NCI-H2029 (cell line): ENCODE results near the gene CYP26C1.

Source experiments
- DNase-seq: peaks from one replicate; lab custom pipeline; 2025; lab: John Stamatoyannopoulos, UW

The CYP26C1 gene

DNA sequence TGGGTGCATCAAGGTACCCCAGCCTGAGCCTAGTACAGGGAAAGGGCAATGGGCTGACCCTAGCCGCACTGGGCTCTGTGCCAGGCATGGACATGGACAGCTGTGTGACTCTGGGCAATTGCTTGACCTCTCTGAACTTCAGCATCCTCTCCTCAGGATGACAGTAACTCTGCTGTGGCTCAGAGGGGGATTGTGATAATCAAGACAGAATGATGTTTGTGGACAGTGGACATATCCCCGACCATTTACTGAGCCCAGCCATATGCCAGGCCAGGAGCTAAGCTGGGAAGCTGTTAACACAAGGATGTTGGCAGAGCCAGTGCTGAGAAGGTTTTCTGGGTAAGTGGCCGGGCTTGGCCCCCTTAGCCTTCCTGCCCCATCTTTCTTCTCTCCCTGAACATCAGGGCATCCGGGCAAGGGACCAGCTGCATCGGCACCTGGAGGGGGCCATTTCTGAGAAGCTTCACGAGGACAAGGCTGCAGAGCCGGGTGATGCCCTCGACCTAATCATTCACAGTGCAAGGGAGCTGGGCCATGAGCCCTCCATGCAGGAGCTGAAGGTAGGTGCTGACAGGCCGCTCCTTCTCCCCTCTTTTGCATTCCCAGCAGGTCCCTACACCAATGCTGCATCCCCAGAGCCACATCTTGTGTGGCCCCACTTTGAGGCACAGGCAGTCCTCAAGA is 3.5 kb downstream of the CYP26C1 start:
- DNase-seq, result no peak

GRCh38 chr10:93064874-93065660 is 4.5 kb downstream of the CYP26C1 start:
- DNase-seq, result no peak

DNA sequence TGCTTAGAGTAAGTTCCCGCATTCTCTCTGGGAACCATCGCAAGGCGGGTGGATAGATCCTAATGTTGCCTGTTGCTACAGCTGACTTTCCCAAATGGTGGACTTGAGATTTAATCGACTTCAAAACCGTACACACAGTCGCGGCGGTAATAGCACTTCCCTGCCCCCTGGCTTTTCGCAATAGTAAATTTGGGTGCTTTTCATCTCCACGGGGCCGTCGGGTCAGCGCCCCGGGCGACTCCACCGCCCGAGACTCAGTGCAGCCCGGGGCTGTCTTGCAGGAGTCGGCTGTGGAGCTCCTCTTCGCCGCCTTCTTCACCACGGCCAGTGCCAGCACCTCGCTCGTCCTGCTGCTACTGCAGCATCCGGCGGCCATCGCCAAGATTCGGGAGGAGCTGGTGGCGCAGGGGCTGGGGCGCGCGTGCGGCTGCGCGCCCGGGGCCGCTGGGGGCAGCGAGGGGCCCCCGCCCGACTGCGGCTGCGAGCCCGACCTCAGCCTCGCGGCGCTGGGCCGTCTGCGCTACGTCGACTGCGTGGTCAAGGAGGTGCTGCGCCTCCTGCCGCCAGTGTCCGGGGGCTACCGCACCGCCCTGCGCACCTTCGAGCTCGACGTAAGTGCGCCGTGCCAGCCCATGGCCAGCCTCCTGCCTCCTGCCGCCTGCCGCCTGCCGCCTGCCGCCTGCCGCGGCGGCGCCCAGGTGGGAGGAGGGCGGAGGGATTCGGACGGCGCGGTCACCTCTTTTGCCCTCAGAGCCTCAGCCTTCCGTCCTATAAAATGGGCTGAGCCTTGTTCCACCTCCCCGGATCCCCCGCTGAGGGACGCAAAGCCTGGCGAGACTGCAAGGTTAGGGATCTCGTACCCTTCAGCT is 5.3 kb downstream of the CYP26C1 start:
- DNase-seq, result no peak

GRCh38 chr10:93066544-93066913 is 5.9 kb downstream of the CYP26C1 start:
- no peak for DNase-seq

DNA sequence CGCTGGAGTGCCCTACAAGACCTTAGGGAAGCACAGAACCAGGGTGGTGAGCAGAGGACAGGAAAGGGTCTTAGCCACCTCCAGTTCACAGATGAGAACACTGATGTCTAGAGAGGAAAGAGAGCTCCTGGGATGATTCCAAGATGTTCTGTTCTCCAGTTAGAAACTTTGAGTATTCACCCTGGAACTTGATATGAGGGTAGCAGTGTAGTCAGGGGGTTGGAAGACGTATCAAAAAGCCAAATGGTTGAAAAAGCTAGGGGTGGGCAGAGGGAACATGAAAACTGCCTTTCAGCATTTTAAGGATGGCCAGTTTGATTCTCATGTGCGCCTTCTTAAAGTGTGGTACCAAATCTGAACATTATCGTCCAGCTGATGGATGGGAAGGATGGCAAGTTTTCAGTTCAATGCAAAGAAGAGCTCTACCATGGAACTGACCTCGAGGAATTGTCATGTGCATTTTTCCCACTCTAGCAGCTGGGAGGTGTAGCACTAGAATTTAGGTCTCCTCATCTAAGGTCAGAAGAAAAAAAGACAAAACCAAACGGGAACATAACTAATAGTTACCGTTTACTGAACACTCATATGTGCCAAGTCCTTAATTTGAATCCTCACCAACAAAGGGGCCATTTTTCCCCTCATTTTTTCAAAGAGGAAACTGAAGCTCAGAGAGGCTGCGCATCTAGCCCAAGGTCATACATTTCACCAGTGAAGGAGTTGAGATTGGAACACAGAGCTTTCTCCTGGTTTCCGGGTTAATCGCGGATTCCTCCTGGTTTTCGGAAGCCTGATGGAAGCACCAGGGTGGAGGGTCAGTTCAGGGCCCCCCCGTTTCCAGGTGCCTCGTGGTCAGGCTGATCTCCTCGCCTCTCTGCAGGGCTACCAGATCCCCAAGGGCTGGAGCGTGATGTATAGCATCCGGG is 7.1 kb downstream of the CYP26C1 start:
- no peak for DNase-seq

DNA sequence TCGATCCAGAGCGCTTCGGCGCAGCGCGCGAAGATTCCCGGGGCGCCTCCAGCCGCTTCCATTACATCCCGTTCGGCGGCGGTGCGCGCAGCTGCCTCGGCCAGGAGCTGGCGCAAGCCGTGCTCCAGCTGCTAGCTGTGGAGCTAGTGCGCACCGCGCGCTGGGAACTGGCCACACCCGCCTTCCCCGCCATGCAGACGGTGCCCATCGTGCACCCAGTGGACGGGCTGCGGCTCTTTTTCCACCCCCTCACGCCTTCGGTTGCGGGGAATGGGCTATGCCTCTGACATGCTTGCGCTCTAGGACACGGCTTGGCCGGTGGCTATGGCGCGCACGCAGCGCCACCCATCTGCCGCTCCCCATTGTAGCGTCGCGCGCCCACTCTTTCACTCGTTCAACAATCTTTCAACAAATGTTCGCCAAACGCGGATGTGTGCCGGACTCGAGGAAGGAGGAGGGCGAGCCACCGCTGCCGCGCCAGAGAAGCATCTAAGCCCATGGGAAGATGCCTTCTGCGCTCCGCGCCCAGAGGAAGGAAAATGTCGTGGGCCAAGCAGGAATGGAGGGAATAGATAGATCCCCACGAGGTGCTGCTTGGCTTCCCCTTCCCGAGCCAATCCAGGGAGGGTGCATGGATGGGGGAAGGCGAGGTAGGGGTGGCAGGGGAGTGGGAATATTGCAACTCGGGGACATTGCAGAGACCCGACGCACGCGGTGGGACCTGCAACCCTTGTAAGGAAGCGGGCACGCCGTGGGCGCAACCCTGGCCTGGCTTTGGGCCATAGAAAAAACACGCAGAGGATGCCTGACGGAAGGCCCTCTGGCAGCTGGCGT is 8.0 kb downstream of the CYP26C1 start:
- no peak for DNase-seq

DNA sequence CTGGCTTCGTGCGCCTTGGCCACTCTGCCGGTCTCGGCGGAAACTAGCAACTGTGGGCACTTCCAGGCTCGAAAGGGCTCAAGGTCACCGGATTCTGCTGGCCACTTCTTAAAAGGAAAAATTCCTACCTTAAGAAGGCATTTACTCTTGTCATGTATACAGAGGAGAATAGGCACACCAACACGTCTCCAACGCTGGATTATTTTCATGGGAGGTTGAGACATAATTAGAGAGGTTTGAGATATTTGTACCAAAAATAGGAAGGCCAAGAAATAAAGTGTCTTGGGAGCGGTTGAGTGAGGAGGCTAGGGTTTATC is 8.6 kb downstream of the CYP26C1 start:
- no peak for DNase-seq

DNA sequence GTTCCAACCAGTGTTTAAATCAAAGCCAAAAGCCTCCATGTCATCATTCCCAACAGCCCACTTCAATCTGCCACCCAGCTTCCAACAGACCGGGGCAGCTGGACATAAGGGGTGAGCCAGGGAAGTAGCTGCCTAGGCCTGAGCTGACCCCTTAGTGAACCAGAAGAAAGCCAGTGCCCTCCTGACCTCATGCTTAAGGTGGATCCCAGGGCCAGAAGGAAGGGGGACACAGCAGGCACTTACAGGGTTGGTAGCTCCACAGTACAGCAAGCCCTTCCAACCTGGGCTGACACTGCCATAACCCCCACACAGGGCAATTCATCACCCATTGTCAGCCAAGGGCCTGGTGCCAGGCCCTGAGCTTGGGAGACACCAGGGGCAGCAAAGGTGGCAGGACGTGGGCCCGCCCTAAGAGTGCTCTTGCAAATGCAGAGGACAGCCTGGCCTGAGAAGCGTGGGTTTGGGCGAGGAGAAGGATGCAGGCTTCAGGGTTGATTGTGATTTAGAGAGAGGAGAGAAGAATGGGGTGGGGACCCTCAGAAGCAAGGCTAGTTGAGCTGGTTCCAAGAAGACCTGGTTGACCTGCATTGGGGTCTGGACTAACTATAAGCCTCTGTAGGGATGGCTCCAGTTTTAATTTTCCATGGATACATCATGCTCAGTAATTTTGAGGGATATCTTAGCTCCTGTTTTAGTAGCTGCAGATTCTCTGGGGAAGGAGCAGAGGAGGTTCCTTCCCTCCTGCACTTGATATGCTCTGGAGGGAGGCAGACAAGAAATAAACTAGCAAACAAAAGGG is 10.0 kb downstream of the CYP26C1 start:
- DNase-seq, result no peak

GRCh38 chr10:93071177-93071472 is 10.5 kb downstream of the CYP26C1 start:
- no peak for DNase-seq

- DNase-seq, result no peak
These were observed 11.2 kb downstream of the CYP26C1 start for GRCh38 chr10:93071674-93072224.

DNA sequence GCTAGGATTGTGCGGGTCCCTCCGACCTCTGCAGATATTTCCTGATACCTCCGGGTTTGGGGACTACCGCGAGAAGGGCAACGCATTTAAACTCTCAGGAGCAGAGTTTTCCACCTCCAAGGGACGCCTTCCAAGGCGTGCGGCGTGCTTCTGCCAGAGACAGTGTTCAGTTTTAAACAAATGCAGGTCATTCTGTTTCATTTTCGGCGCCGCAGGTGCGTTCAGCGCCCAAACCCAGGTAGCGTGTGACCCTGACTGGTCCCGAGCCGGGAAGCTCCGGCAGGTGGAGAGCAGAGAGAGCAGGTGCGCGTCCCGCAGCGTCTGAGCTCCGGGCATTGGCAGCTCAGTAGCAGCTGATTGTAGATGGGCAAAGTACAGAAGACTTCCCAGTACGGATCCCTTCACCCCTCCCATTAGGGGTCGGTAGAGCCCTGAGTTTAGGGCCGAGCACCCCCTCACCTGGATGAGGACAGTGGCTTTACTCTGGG is 11.7 kb downstream of the CYP26C1 start:
- no peak for DNase-seq

DNA sequence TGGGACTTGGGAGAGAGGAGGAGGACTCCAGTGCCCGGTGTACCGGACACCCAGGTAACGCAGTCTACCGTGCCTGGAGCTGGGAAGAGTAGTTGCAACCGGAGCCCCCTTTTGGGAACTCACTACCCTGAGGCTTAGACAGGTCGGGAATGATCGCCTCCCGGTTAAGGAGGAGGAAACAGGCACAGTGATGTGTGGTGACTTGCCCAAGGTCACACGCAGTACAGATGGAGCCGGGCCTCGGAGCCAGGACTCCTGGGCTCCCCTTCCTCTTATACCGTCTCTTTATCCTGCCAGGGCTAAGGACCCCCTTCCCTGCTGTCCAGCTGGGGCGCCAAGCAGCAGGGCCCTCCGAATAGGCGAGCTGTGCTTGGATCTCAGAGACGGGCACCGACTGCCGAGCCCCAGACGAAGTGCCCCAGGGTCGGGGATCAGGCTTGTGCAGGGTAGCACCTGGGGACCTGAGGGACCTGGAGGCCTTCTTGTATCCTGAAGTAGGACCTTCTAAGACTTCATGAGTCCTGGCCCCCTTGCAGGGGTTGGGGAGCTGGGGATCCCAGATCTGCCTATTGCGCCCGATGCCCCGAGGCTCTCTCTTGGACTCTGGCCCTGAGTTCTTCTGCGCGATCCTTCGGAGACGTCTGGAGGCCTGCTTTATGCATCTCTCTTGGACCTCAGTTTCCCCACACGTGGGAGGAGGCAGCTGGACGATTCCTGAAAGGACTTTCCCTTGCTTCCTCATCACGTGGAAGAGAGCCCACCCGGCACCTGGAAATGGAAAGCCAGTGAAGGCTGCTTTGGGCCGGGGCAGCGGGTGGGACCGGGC is 12.3 kb downstream of the CYP26C1 start:
- no peak for DNase-seq

DNA sequence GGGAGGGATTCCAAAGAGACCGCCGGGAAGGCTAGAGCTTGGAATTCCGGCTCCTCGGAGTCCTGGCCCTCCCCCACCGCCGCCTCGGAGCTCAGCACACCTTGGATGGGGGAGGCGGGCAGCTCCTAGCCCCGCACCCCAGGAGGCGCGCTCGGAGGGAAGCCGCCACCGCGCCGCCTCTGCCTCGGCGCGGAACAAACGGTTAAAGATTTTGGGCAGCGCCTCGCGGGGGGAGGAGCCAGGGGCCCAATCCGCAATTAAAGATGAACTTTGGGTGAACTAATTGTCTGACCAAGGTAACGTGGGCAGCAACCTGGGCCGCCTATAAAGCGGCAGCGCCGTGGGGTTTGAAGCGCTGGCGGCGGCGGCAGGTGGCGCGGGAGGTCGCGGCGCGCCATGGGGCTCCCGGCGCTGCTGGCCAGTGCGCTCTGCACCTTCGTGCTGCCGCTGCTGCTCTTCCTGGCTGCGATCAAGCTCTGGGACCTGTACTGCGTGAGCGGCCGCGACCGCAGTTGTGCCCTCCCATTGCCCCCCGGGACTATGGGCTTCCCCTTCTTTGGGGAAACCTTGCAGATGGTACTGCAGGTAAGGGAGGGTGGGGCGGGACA is 13.0 kb downstream of the CYP26C1 start, which contains the start of gene CYP26A1:
Gene CYP26A1, plus strand, starts transcription at position 355 of the 608 bp plus-strand sequence. Its CDS starts 42 bp downstream, at position 397.
- DNase-seq, result no peak

DNA sequence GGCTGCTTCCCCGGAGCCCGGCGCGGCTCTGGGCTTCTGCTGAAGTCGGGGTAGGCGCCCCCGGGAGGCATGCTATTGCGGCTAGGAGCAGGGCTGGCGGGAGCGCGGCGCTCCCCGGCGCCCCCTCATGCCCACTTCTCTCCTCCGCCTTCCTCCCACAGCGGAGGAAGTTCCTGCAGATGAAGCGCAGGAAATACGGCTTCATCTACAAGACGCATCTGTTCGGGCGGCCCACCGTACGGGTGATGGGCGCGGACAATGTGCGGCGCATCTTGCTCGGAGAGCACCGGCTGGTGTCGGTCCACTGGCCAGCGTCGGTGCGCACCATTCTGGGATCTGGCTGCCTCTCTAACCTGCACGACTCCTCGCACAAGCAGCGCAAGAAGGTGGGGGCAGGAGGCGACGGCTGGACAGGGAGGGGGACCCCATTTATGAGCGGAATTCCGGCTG is 13.6 kb downstream of the CYP26C1 start:
- DNase-seq, result no peak

DNA sequence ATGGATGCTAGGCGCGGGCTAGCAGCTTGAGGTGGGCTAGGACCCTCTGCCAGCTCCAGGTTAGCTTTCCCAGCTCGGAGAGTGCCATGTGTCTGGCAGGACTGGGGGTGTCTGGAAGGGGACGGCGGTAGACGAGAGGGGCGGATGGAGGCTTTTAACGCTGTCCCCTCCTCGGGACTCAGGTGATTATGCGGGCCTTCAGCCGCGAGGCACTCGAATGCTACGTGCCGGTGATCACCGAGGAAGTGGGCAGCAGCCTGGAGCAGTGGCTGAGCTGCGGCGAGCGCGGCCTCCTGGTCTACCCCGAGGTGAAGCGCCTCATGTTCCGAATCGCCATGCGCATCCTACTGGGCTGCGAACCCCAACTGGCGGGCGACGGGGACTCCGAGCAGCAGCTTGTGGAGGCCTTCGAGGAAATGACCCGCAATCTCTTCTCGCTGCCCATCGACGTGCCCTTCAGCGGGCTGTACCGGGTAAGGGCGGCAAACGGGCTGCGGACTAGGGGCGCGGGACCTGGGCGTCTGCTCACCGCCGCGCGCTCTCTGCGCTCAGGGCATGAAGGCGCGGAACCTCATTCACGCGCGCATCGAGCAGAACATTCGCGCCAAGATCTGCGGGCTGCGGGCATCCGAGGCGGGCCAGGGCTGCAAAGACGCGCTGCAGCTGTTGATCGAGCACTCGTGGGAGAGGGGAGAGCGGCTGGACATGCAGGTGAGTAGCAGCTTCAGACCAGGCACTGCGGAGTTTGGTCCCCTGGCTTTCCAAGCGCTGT is 14.2 kb downstream of the CYP26C1 start:
- no peak for DNase-seq

GRCh38 chr10:93075369-93076221 is 15.0 kb downstream of the CYP26C1 start:
- no peak for DNase-seq
